Bronchial epithelial cell (primary cell): ENCODE measurements around the gene ARHGAP15. TPM values are rescaled to one million over a fixed set of nuclear protein-coding genes. Genes with fewer than 3 reads are reported as not detected.

ENCODE experiments used
- DNase-seq: peaks from one replicate; pipeline ENCODE4 v3.0.0-alpha.2; 2010; ENCODE audit warnings: low read depth
- FAIRE-seq: peaks from 2 replicates; lab custom pipeline; 2011; peaks lifted over from hg19 to GRCh38; lab: Jason Lieb, UNC
- H3K27me3 ChIP-seq: 2 replicates; pipeline ENCODE4 v1.5.1; 2011; ENCODE audit warnings: low read length; ENCODE audit not compliant: control insufficient read depth, insufficient read depth
- H3K36me3 ChIP-seq: 2 replicates; pipeline ENCODE4 v1.5.1; 2011; ENCODE audit warnings: low read length; ENCODE audit not compliant: control insufficient read depth, insufficient read depth
- H3K4me3 ChIP-seq: 2 replicates; pipeline ENCODE4 v1.5.1; 2011; ENCODE audit warnings: mild to moderate bottlenecking, low read depth, low read length, control low read depth
- total RNA-seq: library from RNA; depleted of rRNA; stranded (reverse); fragments of >200 nt; gene quantifications from 2 replicates; pipeline ENCODE4 v1.2.1, GENCODE V29; 2014
- TF ChIP-seq, protein P1 (sequence below): IDR thresholded peaks from 2 replicates; pipeline ENCODE4 v1.5.1; 2011; ENCODE audit warnings: mild to moderate bottlenecking, moderate library complexity, low read length, control low read depth, inconsistent platforms; ENCODE audit not compliant: insufficient read depth, severe bottlenecking

The ARHGAP15 gene
- total RNA-seq, 1 donor from 2014 or later: not detected

DNA sequence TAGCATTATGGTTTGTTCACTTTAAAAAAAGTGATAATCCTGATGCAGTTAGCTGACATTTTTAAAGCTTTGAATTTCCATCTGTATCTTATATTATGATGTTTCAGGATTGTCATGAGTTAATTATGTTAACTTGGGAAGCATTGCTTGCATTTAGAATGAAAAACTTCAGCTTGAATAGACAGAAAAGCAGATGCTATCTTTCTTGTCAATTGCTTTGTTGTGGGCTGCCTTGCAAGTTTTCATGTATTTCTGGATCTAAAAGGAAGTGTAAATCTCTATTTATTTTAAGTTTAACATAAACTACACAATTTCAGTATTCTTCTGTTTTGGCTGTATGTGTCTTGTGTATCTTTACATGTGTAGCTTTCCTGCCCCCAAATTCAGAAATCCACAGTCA, 479.5 kb downstream of the ARHGAP15 start:
- DNase-seq: no peak
- Histone ChIP-seq H3K27me3 (no peaks in the 10 kb centered on the region), H3K36me3 (no peaks in the 10 kb centered on the region), H3K4me3 (no peak overlapping the region)
- FAIRE-seq: no peak
- TF ChIP-seq, protein P1, sequence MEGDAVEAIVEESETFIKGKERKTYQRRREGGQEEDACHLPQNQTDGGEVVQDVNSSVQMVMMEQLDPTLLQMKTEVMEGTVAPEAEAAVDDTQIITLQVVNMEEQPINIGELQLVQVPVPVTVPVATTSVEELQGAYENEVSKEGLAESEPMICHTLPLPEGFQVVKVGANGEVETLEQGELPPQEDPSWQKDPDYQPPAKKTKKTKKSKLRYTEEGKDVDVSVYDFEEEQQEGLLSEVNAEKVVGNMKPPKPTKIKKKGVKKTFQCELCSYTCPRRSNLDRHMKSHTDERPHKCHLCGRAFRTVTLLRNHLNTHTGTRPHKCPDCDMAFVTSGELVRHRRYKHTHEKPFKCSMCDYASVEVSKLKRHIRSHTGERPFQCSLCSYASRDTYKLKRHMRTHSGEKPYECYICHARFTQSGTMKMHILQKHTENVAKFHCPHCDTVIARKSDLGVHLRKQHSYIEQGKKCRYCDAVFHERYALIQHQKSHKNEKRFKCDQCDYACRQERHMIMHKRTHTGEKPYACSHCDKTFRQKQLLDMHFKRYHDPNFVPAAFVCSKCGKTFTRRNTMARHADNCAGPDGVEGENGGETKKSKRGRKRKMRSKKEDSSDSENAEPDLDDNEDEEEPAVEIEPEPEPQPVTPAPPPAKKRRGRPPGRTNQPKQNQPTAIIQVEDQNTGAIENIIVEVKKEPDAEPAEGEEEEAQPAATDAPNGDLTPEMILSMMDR: no peak

DNA sequence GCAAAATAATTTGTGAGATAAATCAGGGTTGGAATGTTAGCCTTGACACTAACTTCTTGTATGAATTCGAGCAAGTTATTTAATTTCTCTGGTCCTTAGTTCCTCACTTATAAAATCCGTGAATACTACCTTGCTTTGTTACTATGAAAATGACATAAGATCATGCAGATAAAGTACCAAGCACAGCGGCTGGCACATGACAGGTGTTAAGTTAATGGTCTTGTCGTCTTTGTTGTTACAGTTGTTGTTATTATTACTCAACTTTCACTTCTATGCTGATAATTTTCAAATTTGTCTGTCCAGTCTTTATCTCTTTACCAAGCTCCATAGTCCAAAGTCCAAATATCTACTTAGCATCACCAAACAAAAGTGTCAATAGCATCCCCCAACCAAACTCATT, 482.1 kb downstream of the ARHGAP15 start:
- TF ChIP-seq, protein P1: no peak
- FAIRE-seq: no peak

GRCh38 chr2:143615562-143615961, 486.3 kb downstream of the ARHGAP15 start:
- Histone ChIP-seq H3K4me3 (no peak overlapping the region), H3K36me3 (no peaks in the 10 kb centered on the region), H3K27me3 (no peaks in the 10 kb centered on the region)
- TF ChIP-seq, protein P1: no peak
- FAIRE-seq (no peak), DNase-seq (no peak)

More for the DNA sequence above, 482.1 kb downstream of the ARHGAP15 start:
- DNase-seq: no peak
- no peaks in the 10 kb centered on the region for H3K27me3 ChIP-seq
- H3K36me3 ChIP-seq: no peaks in the 10 kb centered on the region
- no peak overlapping the region for H3K4me3 ChIP-seq

DNA sequence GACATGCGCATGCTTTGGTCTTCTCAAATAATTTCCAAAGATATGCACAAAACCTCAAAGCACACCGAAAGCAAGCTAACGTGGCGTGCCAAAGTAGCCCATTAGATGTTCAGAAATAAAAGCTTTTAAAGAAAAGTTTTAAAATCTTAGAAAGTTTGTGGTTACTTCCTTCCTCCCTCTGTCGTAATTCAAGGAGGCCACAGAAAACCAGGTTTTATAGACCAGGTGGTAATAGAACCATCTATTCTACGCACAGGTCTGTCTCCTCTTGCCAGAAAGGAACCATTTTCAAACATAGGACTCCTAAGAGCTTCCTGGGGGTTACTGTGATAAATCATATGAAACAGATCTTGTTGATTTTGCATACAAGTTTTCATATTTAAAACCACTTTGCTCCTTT, 487.2 kb downstream of the ARHGAP15 start:
- TF ChIP-seq, protein P1: no peak
- Histone ChIP-seq H3K4me3 (no peak overlapping the region), H3K27me3 (no peaks in the 10 kb centered on the region), H3K36me3 (no peaks in the 10 kb centered on the region)
- FAIRE-seq (no peak), DNase-seq (no peak)

DNA sequence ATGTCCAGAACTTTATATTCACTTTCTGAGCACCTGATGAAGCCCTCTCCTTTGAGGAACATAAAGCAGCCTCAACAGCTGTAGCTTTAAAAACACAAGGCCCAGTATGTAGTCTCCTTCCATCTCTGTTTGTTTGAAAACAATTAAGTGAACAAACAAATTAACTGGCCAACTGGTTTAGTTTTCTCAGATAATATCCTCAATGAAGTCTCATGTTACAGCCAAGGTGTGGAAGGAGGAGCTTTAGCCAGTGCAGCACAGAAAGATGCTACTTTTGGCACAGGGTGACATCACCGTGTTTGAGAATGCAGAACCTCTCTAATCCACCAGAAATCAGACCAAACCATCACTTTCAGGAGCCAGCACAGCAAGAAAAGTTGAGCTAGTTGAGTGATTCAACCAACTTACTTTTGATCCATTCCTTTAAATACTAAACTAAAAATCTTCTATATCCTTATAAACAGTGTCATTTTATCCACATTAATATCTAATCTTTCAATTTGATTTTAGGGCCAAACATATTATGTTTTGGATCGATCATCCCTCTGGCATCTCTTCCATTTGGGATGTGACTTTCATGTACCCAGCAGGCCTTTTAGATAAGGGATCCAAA, 488.7 kb downstream of the ARHGAP15 start:
- TF ChIP-seq, protein P1: no peak
- FAIRE-seq (no peak), DNase-seq (no peak)
- no peak overlapping the region for H3K4me3 ChIP-seq
- H3K27me3 ChIP-seq: no peaks in the 10 kb centered on the region
- no peaks in the 10 kb centered on the region for H3K36me3 ChIP-seq

DNA sequence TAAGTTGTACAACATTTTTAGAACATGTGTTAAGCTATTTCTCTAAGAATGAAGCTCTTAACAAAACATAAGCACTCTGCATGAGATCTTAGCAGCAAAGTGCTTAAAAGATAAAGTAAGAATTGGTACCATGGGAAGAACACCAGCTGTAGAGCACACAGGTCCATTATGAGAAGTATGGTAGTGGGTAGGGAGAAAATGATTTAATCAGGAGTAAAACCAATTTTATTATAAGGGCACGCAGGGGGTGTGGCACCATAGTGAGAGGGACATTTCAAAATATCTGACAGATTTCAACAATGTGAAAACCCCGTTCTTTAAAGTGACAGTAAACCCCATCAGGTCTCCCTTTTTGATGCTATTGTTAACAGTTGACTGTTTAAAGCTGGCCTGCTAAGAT, 492.9 kb downstream of the ARHGAP15 start:
- Histone ChIP-seq H3K36me3 (no peaks in the 10 kb centered on the region), H3K4me3 (no peak overlapping the region), H3K27me3 (no peaks in the 10 kb centered on the region)
- no peak for FAIRE-seq
- no peak for DNase-seq
- TF ChIP-seq, protein P1: no peak
